PC-9 (cell line): ENCODE data around the gene PITX1.

Experiments
- CTCF ChIP-seq: fragments of 200-600 bp; sonication (generic); conservative IDR thresholded peaks from 2 replicates; pipeline ENCODE4 v1.6.1; 2017; ENCODE audit warnings: mixed run types, antibody characterized with exemption, mild to moderate bottlenecking, moderate library complexity
- EZH2 ChIP-seq: fragments of 200-600 bp; sonication (generic); IDR thresholded peaks from 2 replicates; pipeline ENCODE4 v1.8.0; 2017; ENCODE audit warnings: antibody characterized with exemption, low read depth

- TF ChIP-seq EZH2: no peak
- no peak for TF ChIP-seq CTCF
Measured at GRCh38 chr5:135047347-135047695, 13.3 kb upstream of the PITX1 start.
